Psoas muscle (tissue), 8 donors: ENCODE results near the gene ZBTB18. TPM values are rescaled to one million over a fixed set of nuclear protein-coding genes. Genes with fewer than 3 reads are reported as not detected.
"Not testable (repeated sequence)": the region's sequence is repeated elsewhere in the genome, so short reads cannot be mapped to it uniquely, and the experiment has no call there.

ENCODE experiments used
- ATAC-seq, 4 donors: fragments of 200-7000 bp; cut with Tn5 transposase; one replicate each; pipeline ENCODE4 v1.9.1; 2020; ENCODE audit warnings: moderate library complexity in 3 of 4, mild to moderate bottlenecking in 2 of 4
- DNase-seq, 2 donors: peaks; one replicate each; pipeline ENCODE4 v3.0.0-alpha.2; 2020
- H3K27ac ChIP-seq: fragments of 200-600 bp; one replicate; pipeline ENCODE4 v1.8.0; 2022
- H3K27me3 ChIP-seq, 3 donors: fragments of 200-600 bp in 1 of 3; one replicate each; pipeline versions ENCODE4 v1.6.1 to v1.8.0; 2013 to 2022; ENCODE audit warnings: low read length in 2 of 3, mild to moderate bottlenecking in 2 of 3, moderate library complexity in 1 of 3; ENCODE audit not compliant: insufficient read depth in 3 of 3
- H3K36me3 ChIP-seq, 2 donors: fragments of 200-600 bp in 1 of 2; one replicate each; pipeline versions ENCODE4 v1.6.1 to v1.8.0; 2013 to 2022; ENCODE audit warnings: low read depth in 1 of 2, mild to moderate bottlenecking in 1 of 2, moderate library complexity in 1 of 2; ENCODE audit not compliant: insufficient read depth in 1 of 2
- H3K4me1 ChIP-seq: fragments of 200-600 bp; one replicate; pipeline ENCODE4 v1.8.0; 2022
- H3K4me3 ChIP-seq: fragments of 200-600 bp; one replicate; pipeline ENCODE4 v1.8.0; 2022; ENCODE audit warnings: mild to moderate bottlenecking
- H3K9me3 ChIP-seq: fragments of 200-600 bp; one replicate; pipeline ENCODE4 v1.8.0; 2022
- CTCF ChIP-seq: fragments of 200-600 bp; IDR thresholded peaks from one replicate; pipeline ENCODE4 v1.8.0; 2022; ENCODE audit warnings: antibody characterized with exemption
- WGBS, 3 donors: extraction: QIAGEN DNeasy Blood & Tissue Kit; methylation state at CpG; one replicate each; pipeline versions ENCODE4 v1.1.6 to v1.1.7; 2013; 5-methylcytosine and 5-hydroxymethylcytosine counted together
- intact Hi-C, 2 donors: fragments of 100-400 bp; cut with DNase I; formaldehyde crosslinking; loops; one replicate each; pipeline versions ENCODE4 v1.11.0 to v1.14.2; 2022
- polyA plus RNA-seq, 3 donors: library from polyadenylated mRNA; stranded (reverse); fragments of 200-250 nt; gene quantifications; one replicate each; pipeline ENCODE4 v1.2.3, GENCODE V29; 2013
- total RNA-seq, 4 donors: library from RNA; stranded (reverse); fragmentation: NEBNext Ultra II Directional in 2 of 4; extraction: Animal tissue kit (Norgen Biotek cat#: 25700) in 2 of 4; gene quantifications; one replicate each; pipeline versions ENCODE4 v1.2.1 to v1.2.4, GENCODE V29; 2021 to 2023
- donor health status: healthy with polysubstance abuse.
- donor health status: DM: no; HTN: no; CAD: no; lungs with moderate emphysema.
- donor health status: Bipolar disorder and iron deficiency.
- donor health status: healthy.
- donor health status: DM: yes; HTN: yes; CAD: no.
- donor health status: DM: no; HTN: no; CAD: no.
- donor health status: DM: no; HTN: no; CAD: no.
- donor health status: DM: yes; HTN: yes; CAD: no.

ZBTB18 gene
- total and polyA plus RNA-seq, 7 donors: 18.8 to 85.0 (median 53.8) TPM

DNA sequence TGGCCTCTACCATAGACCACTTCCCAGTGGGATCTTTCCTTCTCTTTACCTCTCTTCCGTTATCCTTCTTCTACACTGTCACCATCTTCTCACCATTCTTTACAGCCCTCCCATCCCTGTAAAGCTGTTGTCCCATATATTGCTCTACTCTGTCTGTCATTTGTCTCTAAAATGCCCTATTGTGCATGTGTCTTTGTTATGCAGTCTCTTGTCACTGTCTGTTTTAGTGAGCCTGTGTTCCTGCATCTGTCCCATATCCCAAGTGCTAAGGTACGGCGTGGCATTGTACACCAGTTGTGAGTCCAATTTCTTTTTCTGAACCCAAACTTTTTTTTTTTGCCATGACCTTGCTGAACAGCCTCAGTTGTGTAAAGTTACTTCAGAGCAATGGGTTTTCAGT is 8.8 kb upstream of the ZBTB18 start:
- ATAC-seq (no peak), DNase-seq (no peak)
- TF ChIP-seq CTCF: no peak
- intact Hi-C loops: loop anchor here in 1 of 2 donors (5.0 to 10.0 kb wide), 2 partner anchors 190 to 233 kb away; partner anchors contain the start of gene AKT3
- Histone ChIP-seq H3K27ac (no peak overlapping the region), H3K27me3 (no peaks in the 10 kb centered on the region), H3K9me3 (no peaks in the 10 kb centered on the region), H3K4me1 (peaks cover 6% of the 10 kb centered on the region), H3K36me3 (no peaks in the 10 kb centered on the region), H3K4me3 (no peak overlapping the region)
- 82 to 97% (median 94%) methylated on average over 3 of the region's 3 CpGs for WGBS, 3 donors

DNA sequence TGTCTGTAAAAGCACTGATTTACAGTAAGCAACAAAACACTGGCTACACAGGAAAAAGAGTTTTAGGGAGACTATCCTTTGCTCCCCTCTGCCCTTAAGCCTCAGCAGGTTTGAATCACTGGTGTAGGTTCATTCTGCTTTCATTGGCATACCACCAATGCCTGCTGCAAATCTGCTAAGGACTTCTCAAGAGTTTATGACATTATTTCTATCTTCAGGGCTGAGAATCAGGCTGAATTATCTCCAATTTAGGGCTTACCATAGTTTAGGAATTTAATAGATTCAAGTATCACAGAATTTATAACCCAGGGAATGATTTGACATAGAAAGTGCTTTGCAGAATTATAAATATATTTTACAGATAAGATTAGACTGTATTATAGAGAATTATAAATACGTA is 6.7 kb upstream of the ZBTB18 start:
- whole genome bisulfite sequencing, 3 donors: 2 to 100% (median 4%) methylated on average over 1 of the region's 1 CpG
- no peaks in the 10 kb centered on the region for H3K9me3 ChIP-seq
- no peak for ATAC-seq
- H3K4me3 ChIP-seq: no peak overlapping the region
- H3K4me1 ChIP-seq: peaks cover 6% of the 10 kb centered on the region
- DNase-seq: no peak
- no peak for TF ChIP-seq CTCF
- H3K27ac ChIP-seq: no peak overlapping the region
- no peaks in the 10 kb centered on the region for H3K27me3 ChIP-seq
- intact Hi-C loops: loop anchor here in 1 of 2 donors (5.0 to 10.0 kb wide), 2 partner anchors 192 to 230 kb away; partner anchors contain the start of gene AKT3
- H3K36me3 ChIP-seq: no peaks in the 10 kb centered on the region

DNA sequence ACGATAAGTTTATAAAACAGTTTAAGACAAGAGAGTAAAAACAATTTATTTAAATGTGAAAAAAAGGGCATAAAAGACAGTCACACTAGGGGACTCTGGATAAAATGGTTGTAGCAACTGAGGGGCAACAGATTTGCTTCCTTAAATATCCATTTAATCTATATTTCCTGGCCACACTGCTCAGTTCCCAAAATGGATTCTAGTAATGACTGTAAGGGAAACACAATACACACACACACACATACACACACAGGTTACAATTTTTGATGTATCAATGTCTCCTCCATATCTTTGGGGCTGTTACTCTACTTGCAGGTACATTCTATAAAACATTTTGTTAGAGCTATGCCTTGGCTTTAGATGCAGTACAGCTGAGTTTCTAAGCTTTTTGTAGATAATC is 4.8 kb upstream of the ZBTB18 start:
- not testable (repeated sequence) for H3K4me3 ChIP-seq, DNase-seq, H3K36me3 ChIP-seq, H3K9me3 ChIP-seq, H3K27me3 ChIP-seq, ATAC-seq
- intact Hi-C loops: loop anchor here (5.0 to 10.0 kb wide), 3 partner anchors 186 to 229 kb away; no protein-coding TSS in a partner anchor
- H3K27ac ChIP-seq: peak overlapping the region; percentile 100
- WGBS, 3 donors: 96 to 98% (median 97%) methylated on average over 1 of the region's 1 CpG
- peaks cover 10% of the 10 kb centered on the region for H3K4me1 ChIP-seq

DNA sequence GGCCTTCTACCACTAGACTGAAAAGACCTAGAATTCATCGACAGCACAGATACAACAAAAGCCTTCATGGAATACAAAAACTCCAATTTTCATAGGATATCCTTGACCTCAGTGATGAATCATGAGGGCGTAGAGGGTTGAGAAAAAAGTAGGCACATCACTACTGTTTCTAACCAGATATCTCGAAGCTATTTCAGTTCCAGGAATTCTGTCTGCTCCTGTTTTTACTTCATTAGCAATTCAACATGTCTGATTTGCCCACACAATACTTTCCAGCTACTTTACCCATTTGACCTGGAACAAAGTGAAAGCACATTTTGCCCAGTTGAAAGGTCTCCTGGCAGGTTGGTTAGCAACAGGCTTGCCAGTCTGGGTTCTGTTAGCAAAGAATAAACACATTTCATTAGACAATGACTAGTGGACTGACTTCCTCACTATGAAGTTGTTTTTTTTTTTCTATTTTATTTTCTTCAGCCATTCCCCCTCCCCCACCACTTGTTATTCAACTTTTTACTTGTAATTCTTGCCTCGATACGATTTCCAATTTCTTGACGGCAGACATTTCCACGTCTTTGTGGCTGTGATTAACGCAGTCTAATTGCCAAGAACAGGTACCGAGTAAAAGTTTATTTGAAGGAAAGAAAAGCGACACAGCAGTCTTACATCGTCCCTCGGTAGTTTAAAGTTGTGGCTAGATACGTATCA is 4.0 kb upstream of the ZBTB18 start:
- peak overlapping the region; percentile 100 for H3K27ac ChIP-seq
- H3K27me3 ChIP-seq: no peaks in the 10 kb centered on the region
- no peak for TF ChIP-seq CTCF
- peak overlapping the region; percentile 93 for H3K4me3 ChIP-seq
- no peaks in the 10 kb centered on the region for H3K9me3 ChIP-seq
- intact Hi-C loops: loop anchor here (5.0 to 10.0 kb wide), 3 partner anchors 185 to 228 kb away; no protein-coding TSS in a partner anchor
- 9 to 13% (median 12%) methylated on average over 13 of the region's 13 CpGs for WGBS, 3 donors
- no peak for DNase-seq
- no peaks in the 10 kb centered on the region for H3K36me3 ChIP-seq
- ATAC-seq: no peak
- peaks cover 18% of the 10 kb centered on the region for H3K4me1 ChIP-seq

- Histone ChIP-seq H3K4me3 (peak overlapping the region; percentile 93), H3K4me1 (peaks cover 25% of the 10 kb centered on the region), H3K36me3 (no peaks in the 10 kb centered on the region), H3K27me3 (no peaks in the 10 kb centered on the region), H3K9me3 (no peaks in the 10 kb centered on the region), H3K27ac (peak overlapping the region; percentile 100)
- intact Hi-C loops: loop anchor here (2.0 to 10.0 kb wide), 4 partner anchors 185 to 227 kb away; no protein-coding TSS in a partner anchor
- DNase-seq: no peak
- 0% methylated on average over 35 to 54 of the region's 54 CpGs for WGBS, 3 donors
- ATAC-seq: peak; percentile 25 to 56 (median 35)
- TF ChIP-seq CTCF: no peak
Measured at GRCh38 chr1:244047621-244048255, 3.3 kb upstream of the ZBTB18 start.
